SK-N-SH treated with all-trans-retinoic acid at 6 μM for 48 hours (cell line): ENCODE results near the gene HPRT1.
A peak's percentile ranks its signal among the peaks of the same experiment; 100 is the strongest.

Experiments used
- ATAC-seq: fragments of 200-7000 bp; cut with Tn5 transposase; 3 replicates; pipeline ENCODE4 v1.9.1; 2020; ENCODE audit warnings: mild to moderate bottlenecking, moderate library complexity
- ARNTL ChIP-seq: fragments of 450-650 bp; formaldehyde crosslinking; IDR thresholded peaks from 2 replicates; pipeline ENCODE4 v1.5.0; 2020; ENCODE audit warnings: low read depth, mild to moderate bottlenecking, moderate library complexity, borderline replicate concordance
- CSRNP3 ChIP-seq: fragments of 250-450 bp; sonication (Bioruptor Pico); IDR thresholded peaks from 2 replicates; pipeline ENCODE4 v1.5.1; 2021; ENCODE audit warnings: mild to moderate bottlenecking, moderate library complexity
- ISL1 ChIP-seq: fragments of 250-450 bp; sonication (Bioruptor Pico); IDR thresholded peaks from 2 replicates; pipeline ENCODE4 v2.1.2; 2022; ENCODE audit warnings: mild to moderate bottlenecking, moderate library complexity
- POU6F1 ChIP-seq: fragments of 250-450 bp; sonication (Bioruptor Pico); IDR thresholded peaks from 2 replicates; pipeline ENCODE4 v1.8.0; 2021; ENCODE audit warnings: low read depth, mild to moderate bottlenecking, moderate library complexity, borderline replicate concordance
- RARB ChIP-seq: fragments of 250-450 bp; sonication (Bioruptor Pico); IDR thresholded peaks from 2 replicates; pipeline ENCODE4 v1.8.0; 2021; ENCODE audit warnings: mild to moderate bottlenecking, moderate library complexity
- TOX ChIP-seq: fragments of 250-450 bp; sonication (Bioruptor Pico); IDR thresholded peaks from 2 replicates; pipeline ENCODE4 v1.8.0; 2021; ENCODE audit warnings: mild to moderate bottlenecking, moderate library complexity, borderline replicate concordance
- ZFP30 ChIP-seq: fragments of 450-650 bp; formaldehyde crosslinking; IDR thresholded peaks from 2 replicates; pipeline ENCODE4 v1.5.0; 2022; ENCODE audit warnings: mild to moderate bottlenecking, moderate library complexity
- ZNF565 ChIP-seq: fragments of 450-650 bp; formaldehyde crosslinking; conservative IDR thresholded peaks from 2 replicates; pipeline ENCODE4 v1.5.0; 2020; ENCODE audit warnings: low read depth, mild to moderate bottlenecking, moderate library complexity
- ZNF70 ChIP-seq: fragments of 450-650 bp; formaldehyde crosslinking; IDR thresholded peaks from 2 replicates; pipeline ENCODE4 v1.5.0; 2020; ENCODE audit warnings: mild to moderate bottlenecking, moderate library complexity
- ZNF8 ChIP-seq: fragments of 450-650 bp; formaldehyde crosslinking; IDR thresholded peaks from 2 replicates; pipeline ENCODE4 v1.5.0; 2020; ENCODE audit warnings: mild to moderate bottlenecking, moderate library complexity
- TF ChIP-seq, protein P1 (sequence below): fragments of 250-450 bp; sonication (Bioruptor Pico); IDR thresholded peaks from 2 replicates; pipeline ENCODE4 v1.5.0; 2020; ENCODE audit warnings: mild to moderate bottlenecking, moderate library complexity

HPRT1 gene

DNA sequence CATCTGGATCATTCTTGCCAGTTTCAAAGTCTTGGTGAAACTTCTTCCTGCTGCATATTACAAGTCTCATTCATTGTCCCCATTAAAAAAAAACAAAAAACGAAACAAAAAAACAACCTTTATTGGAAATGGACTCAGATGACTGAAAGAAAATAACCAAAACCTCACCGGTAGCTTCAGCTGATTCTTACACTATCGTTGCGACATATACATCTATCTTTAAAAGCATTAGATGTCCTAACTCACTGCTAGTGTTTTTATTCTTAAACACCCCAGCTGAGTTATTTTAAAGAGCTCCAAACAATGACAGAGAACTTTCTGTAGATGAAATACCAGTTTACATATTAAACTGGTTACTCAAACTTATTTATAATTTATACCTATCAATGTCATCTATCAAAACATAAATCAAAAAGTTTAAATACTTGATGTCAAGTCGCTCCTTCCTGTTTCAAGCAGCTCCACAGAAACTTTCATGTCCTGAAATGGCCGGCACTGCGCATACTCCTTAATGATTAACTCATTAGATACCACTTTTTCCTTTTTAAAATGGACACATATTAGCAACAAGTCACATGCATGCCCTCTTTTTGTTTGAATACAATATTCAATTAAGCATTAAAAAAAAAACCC is 87.2 kb downstream of the HPRT1 start:
- no peak for TF ChIP-seq CSRNP3
- no peak for TF ChIP-seq ZNF70 (CRISPR knock-in tag)
- no peak for TF ChIP-seq ZFP30
- no peak for TF ChIP-seq POU6F1
- TF ChIP-seq, protein P1, sequence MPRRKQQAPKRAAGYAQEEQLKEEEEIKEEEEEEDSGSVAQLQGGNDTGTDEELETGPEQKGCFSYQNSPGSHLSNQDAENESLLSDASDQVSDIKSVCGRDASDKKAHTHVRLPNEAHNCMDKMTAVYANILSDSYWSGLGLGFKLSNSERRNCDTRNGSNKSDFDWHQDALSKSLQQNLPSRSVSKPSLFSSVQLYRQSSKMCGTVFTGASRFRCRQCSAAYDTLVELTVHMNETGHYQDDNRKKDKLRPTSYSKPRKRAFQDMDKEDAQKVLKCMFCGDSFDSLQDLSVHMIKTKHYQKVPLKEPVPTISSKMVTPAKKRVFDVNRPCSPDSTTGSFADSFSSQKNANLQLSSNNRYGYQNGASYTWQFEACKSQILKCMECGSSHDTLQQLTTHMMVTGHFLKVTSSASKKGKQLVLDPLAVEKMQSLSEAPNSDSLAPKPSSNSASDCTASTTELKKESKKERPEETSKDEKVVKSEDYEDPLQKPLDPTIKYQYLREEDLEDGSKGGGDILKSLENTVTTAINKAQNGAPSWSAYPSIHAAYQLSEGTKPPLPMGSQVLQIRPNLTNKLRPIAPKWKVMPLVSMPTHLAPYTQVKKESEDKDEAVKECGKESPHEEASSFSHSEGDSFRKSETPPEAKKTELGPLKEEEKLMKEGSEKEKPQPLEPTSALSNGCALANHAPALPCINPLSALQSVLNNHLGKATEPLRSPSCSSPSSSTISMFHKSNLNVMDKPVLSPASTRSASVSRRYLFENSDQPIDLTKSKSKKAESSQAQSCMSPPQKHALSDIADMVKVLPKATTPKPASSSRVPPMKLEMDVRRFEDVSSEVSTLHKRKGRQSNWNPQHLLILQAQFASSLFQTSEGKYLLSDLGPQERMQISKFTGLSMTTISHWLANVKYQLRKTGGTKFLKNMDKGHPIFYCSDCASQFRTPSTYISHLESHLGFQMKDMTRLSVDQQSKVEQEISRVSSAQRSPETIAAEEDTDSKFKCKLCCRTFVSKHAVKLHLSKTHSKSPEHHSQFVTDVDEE: no peak
- no peak for TF ChIP-seq TOX
- TF ChIP-seq ZNF8 (CRISPR knock-in tag): no peak
- no peak for TF ChIP-seq ZNF565 (CRISPR knock-in tag)
- TF ChIP-seq ISL1: no peak
- ATAC-seq: no peak

DNA sequence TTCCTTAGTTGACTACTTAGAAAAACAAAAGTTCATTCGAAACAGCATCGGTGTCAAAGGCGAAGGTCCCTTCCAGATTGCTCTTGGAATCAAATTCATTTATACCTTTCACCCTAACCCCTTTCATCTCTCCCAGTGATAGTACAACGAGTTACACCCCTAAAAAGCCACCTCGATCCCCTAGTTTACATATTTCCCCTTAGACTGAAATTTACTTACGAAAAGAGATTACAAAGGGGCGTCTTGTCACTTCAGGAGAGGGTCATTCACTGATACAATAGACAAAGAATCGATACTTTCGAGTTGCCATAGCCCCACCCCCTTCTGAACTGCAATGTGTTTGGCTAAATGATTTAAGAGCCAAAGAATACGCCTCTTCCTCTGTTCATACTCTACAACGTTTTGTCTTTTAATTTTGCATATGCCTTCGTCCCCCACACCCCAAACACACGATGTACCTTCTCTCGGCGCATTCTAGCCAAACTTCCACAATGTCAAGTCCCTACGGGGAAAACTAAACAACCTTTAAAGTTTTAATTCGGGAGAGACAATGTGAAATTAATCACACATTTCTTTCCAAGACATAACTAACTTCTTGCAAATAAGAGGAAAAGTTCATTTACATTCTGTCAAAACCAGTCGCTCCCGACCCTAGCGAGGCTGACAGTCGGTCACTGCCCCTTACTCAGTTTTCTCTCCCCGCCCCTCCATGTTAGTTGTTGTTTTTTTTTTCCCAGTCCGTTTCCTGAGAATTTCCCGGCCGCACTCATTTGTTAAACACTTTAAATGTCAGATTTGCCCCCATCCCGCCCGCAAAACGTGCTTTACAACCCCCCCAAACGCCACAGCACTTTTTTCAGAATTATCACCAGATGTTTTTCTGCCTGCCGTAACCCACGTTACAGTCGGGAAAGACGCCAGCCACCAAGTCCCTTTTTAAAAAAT is 88.6 kb downstream of the HPRT1 start:
- peak; percentile 5; the same call in 1 of the 3 replicates for ATAC-seq

More for the DNA sequence above, 88.6 kb downstream of the HPRT1 start:
- TF ChIP-seq RARB (CRISPR knock-in tag) (no peak), ARNTL (CRISPR knock-in tag) (no peak)
- TF ChIP-seq, all 23 proteins: peak for 0
